VCaP (cell line): ENCODE measurements around the gene BAHD1.

Experiments
- H3K27ac ChIP-seq: fragments of 450-650 bp; 2 replicates; pipeline ENCODE4 v1.5.1; 2017
- TF ChIP-seq, protein P1 (sequence below): fragments of 450-650 bp; conservative IDR thresholded peaks from 2 replicates; pipeline ENCODE4 v1.5.1; 2017; ENCODE audit warnings: mild to moderate bottlenecking, moderate library complexity

Gene BAHD1

DNA sequence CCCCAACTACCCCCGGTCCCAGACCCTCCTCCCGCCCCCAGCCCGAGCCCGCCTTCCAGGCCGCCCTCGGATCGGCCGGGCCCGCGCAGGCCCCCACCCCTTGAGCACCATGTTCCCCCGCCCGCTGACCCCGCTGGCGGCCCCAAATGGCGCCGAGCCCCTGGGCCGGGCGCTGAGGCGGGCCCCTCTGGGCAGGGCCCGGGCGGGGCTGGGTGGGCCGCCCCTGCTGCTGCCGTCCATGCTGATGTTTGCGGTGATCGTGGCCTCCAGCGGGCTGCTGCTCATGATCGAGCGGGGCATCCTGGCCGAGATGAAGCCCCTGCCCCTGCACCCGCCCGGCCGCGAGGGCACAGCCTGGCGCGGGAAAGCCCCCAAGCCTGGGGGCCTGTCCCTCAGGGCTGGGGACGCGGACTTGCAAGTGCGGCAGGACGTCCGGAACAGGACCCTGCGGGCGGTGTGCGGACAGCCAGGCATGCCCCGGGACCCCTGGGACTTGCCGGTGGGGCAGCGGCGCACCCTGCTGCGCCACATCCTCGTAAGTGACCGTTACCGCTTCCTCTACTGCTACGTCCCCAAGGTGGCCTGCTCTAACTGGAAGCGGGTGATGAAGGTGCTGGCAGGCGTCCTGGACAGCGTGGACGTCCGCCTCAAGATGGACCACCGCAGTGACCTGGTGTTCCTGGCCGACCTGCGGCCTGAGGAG is 30.5 kb downstream of the BAHD1 start:
- TF ChIP-seq, protein P1, sequence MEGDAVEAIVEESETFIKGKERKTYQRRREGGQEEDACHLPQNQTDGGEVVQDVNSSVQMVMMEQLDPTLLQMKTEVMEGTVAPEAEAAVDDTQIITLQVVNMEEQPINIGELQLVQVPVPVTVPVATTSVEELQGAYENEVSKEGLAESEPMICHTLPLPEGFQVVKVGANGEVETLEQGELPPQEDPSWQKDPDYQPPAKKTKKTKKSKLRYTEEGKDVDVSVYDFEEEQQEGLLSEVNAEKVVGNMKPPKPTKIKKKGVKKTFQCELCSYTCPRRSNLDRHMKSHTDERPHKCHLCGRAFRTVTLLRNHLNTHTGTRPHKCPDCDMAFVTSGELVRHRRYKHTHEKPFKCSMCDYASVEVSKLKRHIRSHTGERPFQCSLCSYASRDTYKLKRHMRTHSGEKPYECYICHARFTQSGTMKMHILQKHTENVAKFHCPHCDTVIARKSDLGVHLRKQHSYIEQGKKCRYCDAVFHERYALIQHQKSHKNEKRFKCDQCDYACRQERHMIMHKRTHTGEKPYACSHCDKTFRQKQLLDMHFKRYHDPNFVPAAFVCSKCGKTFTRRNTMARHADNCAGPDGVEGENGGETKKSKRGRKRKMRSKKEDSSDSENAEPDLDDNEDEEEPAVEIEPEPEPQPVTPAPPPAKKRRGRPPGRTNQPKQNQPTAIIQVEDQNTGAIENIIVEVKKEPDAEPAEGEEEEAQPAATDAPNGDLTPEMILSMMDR: no peak
- peak overlapping the region; percentile 88 for H3K27ac ChIP-seq

GRCh38 chr15:40471808-40472150 is 31.0 kb downstream of the BAHD1 start:
- TF ChIP-seq, protein P1: no peak

DNA sequence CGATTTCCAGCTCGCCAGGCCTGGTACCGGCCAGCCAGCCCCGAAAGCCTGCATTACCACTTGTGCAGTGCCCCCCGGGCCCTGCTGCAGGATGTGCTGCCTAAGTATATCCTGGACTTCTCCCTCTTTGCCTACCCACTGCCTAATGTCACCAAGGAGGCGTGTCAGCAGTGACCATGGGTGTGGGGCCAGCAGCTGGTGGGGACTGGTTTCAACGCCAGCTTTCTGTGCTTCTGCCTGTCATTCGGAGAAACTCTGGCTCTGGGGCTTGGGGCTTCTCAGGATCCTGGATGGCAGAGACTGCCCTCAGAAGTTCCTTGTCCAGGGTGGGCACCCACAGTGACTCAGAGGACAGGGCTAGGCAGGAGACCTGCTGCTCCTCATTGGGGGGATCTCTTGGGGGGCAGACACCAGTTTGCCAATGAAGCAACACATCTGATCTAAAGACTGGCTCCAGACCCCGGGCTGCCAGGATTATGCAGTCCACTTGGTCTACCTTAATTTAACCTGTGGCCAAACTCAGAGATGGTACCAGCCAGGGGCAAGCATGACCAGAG is 31.5 kb downstream of the BAHD1 start:
- TF ChIP-seq, protein P1: no peak
- peak overlapping the region; percentile 88 for H3K27ac ChIP-seq

More at GRCh38 chr15:40471808-40472150, 31.0 kb downstream of the BAHD1 start:
- H3K27ac ChIP-seq: peak overlapping the region; percentile 88

DNA sequence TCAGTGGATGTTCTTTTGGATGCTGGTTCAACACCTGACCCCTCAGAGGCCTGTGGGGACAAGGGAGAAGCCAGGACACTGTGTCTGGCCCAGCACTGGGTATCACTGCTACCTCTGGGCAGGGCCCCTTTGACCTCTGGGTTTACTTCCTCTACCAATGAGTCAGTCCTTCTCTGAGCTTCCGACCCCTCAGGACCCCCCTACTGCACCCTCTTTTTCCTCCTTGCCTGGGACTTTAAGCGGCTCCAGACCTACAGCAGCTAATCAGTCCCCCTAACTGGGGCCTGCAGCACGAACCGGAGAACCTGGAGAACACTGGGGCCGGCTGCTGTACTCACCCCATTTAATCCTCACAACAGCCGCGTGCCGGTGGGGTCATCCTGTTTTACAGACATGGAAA is 33.8 kb downstream of the BAHD1 start:
- TF ChIP-seq, protein P1: no peak
- no peak overlapping the region for H3K27ac ChIP-seq

DNA sequence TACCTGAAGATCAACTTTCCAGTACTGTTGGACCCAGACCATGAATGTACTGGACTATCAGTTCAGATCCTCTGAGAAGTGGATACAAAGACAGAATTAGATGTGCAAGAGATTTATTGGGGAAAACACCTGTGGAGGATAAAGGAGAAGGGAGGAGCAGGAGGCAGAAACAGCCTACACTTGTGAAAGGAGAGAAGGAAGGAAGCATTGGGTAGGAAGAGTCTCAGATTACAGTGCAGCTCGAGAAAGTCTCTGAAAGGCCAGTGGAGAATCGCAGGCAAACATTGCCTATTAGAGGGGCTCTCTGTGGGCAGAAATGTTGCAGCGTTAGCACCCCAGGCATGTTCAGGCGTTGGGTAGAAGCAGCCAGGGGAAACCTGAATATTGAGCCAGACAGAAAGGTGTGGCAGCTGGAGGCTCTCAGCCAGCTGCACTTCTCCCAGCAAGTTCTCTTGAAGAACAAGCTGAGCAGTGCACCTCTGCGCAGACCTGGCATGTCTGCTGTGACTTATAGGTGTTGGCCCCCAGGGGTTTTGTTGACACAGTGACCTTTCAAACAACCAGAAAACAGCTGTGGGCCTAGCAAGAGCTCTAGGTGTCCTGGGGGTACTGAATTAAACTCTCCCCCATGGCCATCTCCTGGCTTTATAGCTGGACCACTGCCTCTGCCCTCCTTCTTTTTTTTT is 37.0 kb downstream of the BAHD1 start:
- TF ChIP-seq, protein P1: no peak
- no peak overlapping the region for H3K27ac ChIP-seq

DNA sequence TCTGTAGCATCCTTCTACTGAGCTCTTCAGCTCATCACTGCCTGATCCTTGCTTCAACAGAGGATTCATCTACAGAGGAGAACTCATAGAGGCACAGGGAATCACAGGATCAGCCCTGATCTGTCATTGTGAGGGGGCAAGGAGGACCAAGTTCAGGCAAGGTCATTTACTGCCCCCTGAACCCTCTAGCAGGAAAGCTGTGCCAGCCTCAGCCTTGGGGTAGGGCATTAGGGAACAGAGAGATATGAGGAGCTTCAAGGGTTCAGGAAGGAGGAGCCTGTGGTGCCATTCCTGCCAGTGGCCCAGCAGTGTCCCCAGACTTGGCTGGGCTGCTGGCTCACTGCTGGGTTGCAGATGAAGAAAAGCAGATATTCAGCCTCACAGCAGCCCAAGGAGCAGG is 38.3 kb downstream of the BAHD1 start:
- TF ChIP-seq, protein P1: no peak
- H3K27ac ChIP-seq: no peak overlapping the region

GRCh38 chr15:40481341-40482074 is 40.8 kb downstream of the BAHD1 start:
- no peak overlapping the region for H3K27ac ChIP-seq
- TF ChIP-seq, protein P1: no peak
